SU-DHL-6 (cell line): ENCODE measurements around the gene STBD1.

Experiments
- H2AFZ ChIP-seq: fragments of 200-600 bp; sonication (generic); 2 replicates; pipeline ENCODE4 v1.6.1; 2014; ENCODE audit warnings: low read depth, mild to moderate bottlenecking, moderate library complexity, mixed read lengths, antibody characterized with exemption, low read length; ENCODE audit not compliant: severe bottlenecking
- H3F3A ChIP-seq: fragments of 200-600 bp; shearing (Covaris generic); 2 replicates; pipeline ENCODE4 v1.6.0; 2016; ENCODE audit warnings: antibody characterized with exemption, mild to moderate bottlenecking; ENCODE audit not compliant: insufficient read depth
- H3K27ac ChIP-seq: fragments of 200-600 bp; sonication (generic); 2 replicates; pipeline ENCODE4 v1.5.1; 2016; ENCODE audit warnings: low read depth, mild to moderate bottlenecking, low read length, moderate library complexity, mixed read lengths
- H3K27me3 ChIP-seq: fragments of 200-600 bp; sonication (generic), shearing (Covaris generic); 2 replicates; pipeline ENCODE4 v1.6.0; 2014; ENCODE audit warnings: mild to moderate bottlenecking, low read length
- H3K36me3 ChIP-seq: fragments of 200-600 bp; sonication (generic); 2 replicates; pipeline ENCODE4 v1.6.1; 2014; ENCODE audit warnings: mild to moderate bottlenecking, low read length, mixed read lengths
- H3K4me2 ChIP-seq: fragments of 300-600, 200-600 bp; shearing (Covaris generic), sonication (generic); 2 replicates; pipeline ENCODE4 v1.6.0; 2014; ENCODE audit warnings: low read length, low read depth, mild to moderate bottlenecking; ENCODE audit not compliant: poor library complexity, severe bottlenecking
- H3K4me3 ChIP-seq: fragments of 200-600 bp; sonication (generic); 2 replicates; pipeline ENCODE4 v1.5.1; 2014; ENCODE audit warnings: antibody characterized with exemption, low read length, mild to moderate bottlenecking, mixed read lengths; ENCODE audit not compliant: insufficient read depth, poor library complexity, severe bottlenecking
- H3K79me2 ChIP-seq: fragments of 200-600 bp; sonication (generic); 2 replicates; pipeline ENCODE4 v1.6.1; 2014; ENCODE audit warnings: mild to moderate bottlenecking, low read length, moderate library complexity; ENCODE audit not compliant: insufficient read depth
- H3K9ac ChIP-seq: fragments of 200-600 bp; sonication (generic); 2 replicates; pipeline ENCODE4 v1.7.0; 2014; ENCODE audit warnings: mild to moderate bottlenecking, low read length
- H3K9me2 ChIP-seq: fragments of 200-600 bp; sonication (generic); replicated peaks from 2 replicates; pipeline ENCODE4 v1.6.1; 2014; ENCODE audit warnings: low read length; ENCODE audit not compliant: insufficient read depth
- H3K9me3 ChIP-seq: fragments of 200-600 bp; sonication (generic); 2 replicates; pipeline ENCODE4 v1.6.1; 2014; ENCODE audit warnings: low read length, mixed read lengths; ENCODE audit not compliant: insufficient read depth
- H4K20me1 ChIP-seq: fragments of 200-600 bp; sonication (generic); 2 replicates; pipeline ENCODE4 v1.6.1; 2014; ENCODE audit warnings: low read depth, mild to moderate bottlenecking, antibody characterized with exemption, low read length, moderate library complexity, mixed read lengths
- EZH2phosphoT487 ChIP-seq: fragments of 200-600 bp; sonication (generic), shearing (Covaris generic); conservative IDR thresholded peaks from 2 replicates; pipeline ENCODE4 v1.6.1; 2018; ENCODE audit warnings: mild to moderate bottlenecking, antibody characterized with exemption, low read length, moderate library complexity, mixed read lengths
- TF ChIP-seq, protein P1 (sequence below): fragments of 200-600 bp; sonication (generic); IDR thresholded peaks from one replicate; pipeline ENCODE4 v1.5.1; 2017; ENCODE audit warnings: antibody characterized with exemption, mild to moderate bottlenecking, low read length, moderate library complexity; ENCODE audit not compliant: insufficient read depth, poor library complexity, severe bottlenecking

STBD1 gene

DNA sequence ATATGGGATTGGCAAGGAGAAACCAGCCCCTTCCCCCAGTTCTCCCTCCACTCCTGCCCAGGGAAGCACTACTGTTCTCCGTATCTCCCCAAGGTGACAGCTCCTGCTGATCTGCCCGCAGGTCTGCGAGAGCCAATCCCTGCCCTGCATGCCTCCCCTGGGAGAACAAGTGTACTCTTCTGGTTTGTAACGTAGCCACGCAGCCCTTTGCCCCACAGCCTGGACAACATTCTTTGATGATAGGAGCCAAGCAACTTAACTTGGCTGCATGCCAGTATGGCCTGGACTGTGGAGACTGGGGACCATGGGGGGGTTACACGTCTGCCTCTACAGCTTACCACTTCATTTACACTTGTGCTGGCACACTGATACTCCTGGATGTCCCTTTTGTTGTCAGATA is 2.0 kb downstream of the STBD1 start:
- no peak overlapping the region for H3K4me2 ChIP-seq

DNA sequence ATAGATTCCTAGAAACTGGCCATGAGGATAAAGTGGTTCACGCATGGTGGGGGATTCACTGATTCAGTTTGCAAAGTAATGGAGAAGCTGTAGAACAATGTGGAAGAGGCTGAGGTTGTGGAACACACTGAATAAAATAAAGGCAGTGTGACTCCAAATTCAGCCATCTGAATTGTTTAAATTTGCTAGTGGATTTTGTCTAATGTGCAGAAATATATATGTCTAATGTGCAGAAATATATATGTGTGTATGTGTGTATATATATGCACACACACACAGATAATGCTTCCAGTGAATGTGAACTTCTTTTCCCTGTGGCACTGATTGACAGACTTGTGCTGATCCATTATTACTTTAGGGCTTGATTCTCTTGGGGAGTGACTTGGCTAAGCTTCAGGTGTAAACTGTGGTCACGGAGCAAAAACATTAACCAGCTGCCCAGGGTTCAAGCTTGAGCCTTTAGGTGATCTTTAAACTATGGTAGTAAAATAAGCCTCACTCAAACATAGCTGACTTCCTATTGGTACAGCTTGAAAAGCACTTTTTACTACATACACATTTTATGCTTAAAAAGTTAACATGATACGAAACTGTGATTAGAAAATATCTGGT is 3.5 kb downstream of the STBD1 start:
- Histone ChIP-seq H3K9me3 (no peaks in the 10 kb centered on the region), H3K4me2 (no peak overlapping the region), H3K36me3 (no peaks in the 10 kb centered on the region), H3K27ac (no peak overlapping the region), H3F3A (no peaks in the 10 kb centered on the region), H3K9ac (no peak overlapping the region), H3K9me2 (no peaks in the 10 kb centered on the region), H3K27me3 (no peaks in the 10 kb centered on the region), H3K4me3 (no peak overlapping the region), H4K20me1 (no peaks in the 10 kb centered on the region), H2AFZ (no peak overlapping the region), H3K79me2 (no peaks in the 10 kb centered on the region)
- TF ChIP-seq EZH2phosphoT487, result no peak
- TF ChIP-seq, protein P1, sequence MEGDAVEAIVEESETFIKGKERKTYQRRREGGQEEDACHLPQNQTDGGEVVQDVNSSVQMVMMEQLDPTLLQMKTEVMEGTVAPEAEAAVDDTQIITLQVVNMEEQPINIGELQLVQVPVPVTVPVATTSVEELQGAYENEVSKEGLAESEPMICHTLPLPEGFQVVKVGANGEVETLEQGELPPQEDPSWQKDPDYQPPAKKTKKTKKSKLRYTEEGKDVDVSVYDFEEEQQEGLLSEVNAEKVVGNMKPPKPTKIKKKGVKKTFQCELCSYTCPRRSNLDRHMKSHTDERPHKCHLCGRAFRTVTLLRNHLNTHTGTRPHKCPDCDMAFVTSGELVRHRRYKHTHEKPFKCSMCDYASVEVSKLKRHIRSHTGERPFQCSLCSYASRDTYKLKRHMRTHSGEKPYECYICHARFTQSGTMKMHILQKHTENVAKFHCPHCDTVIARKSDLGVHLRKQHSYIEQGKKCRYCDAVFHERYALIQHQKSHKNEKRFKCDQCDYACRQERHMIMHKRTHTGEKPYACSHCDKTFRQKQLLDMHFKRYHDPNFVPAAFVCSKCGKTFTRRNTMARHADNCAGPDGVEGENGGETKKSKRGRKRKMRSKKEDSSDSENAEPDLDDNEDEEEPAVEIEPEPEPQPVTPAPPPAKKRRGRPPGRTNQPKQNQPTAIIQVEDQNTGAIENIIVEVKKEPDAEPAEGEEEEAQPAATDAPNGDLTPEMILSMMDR, result no peak

More for the DNA sequence above, 2.0 kb downstream of the STBD1 start:
- H3K9ac ChIP-seq, result no peak overlapping the region
- H3K27ac ChIP-seq, result no peak overlapping the region
- H3K9me3 ChIP-seq, result no peaks in the 10 kb centered on the region
- no peak for TF ChIP-seq EZH2phosphoT487
- TF ChIP-seq, protein P1, result no peak
- no peak overlapping the region for H3K4me3 ChIP-seq
- no peaks in the 10 kb centered on the region for H3K27me3 ChIP-seq
- no peaks in the 10 kb centered on the region for H3K79me2 ChIP-seq
- H3F3A ChIP-seq, result no peaks in the 10 kb centered on the region
- no peaks in the 10 kb centered on the region for H3K36me3 ChIP-seq
- H4K20me1 ChIP-seq, result no peaks in the 10 kb centered on the region
- no peaks in the 10 kb centered on the region for H3K9me2 ChIP-seq
- H2AFZ ChIP-seq, result no peak overlapping the region

DNA sequence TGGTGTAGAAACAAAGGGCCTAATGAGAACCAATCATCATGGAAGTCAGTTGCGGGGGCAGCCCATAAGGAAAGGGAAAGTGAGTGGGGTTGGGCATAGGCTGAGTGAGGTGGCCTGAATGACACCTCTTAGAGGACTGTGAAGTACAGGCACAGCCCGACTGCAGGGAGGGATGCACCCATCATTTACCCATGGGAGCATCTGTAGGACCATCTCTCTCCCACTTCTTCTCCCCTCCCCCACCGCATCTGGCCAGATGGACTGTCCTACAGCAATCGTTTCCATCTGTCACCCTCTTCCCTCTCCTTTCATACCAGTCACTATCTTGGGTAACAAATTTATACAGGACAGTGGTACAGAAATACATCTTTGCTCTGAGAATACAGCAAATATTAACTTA is 4.2 kb downstream of the STBD1 start:
- no peak overlapping the region for H3K4me3 ChIP-seq
- H2AFZ ChIP-seq, result no peak overlapping the region
- H3K27me3 ChIP-seq, result no peaks in the 10 kb centered on the region
- no peaks in the 10 kb centered on the region for H3K9me3 ChIP-seq
- no peaks in the 10 kb centered on the region for H3K36me3 ChIP-seq
- H3K4me2 ChIP-seq, result no peak overlapping the region
- no peak for TF ChIP-seq EZH2phosphoT487
- TF ChIP-seq, protein P1, result no peak
- no peak overlapping the region for H3K9ac ChIP-seq
- no peaks in the 10 kb centered on the region for H3K9me2 ChIP-seq
- no peaks in the 10 kb centered on the region for H3K79me2 ChIP-seq
- H3F3A ChIP-seq, result no peaks in the 10 kb centered on the region
- no peak overlapping the region for H3K27ac ChIP-seq
- no peaks in the 10 kb centered on the region for H4K20me1 ChIP-seq
